PC-3 (cell line): ENCODE measurements around the gene PARD6A. TPM values are rescaled to one million over a fixed set of nuclear protein-coding genes. Genes with fewer than 3 reads are reported as not detected.

Experiments used
- ATAC-seq: fragments of 200-7000 bp; cut with Tn5 transposase; 2 replicates; pipeline ENCODE4 v1.9.1; 2020; ENCODE audit warnings: mild to moderate bottlenecking, moderate library complexity
- BruUV-seq: library from RNA; stranded (reverse); fragments of 400-500 nt; replicated peaks from 2 replicates; lab custom pipeline; 2021; lab: Mats Ljungman, UMichigan
- CTCF ChIA-PET: fragments of 300-600 bp; sonication (Branson Sonifier 250); formaldehyde crosslinking; loops from one replicate; lab custom pipeline; 2022; ENCODE audit warnings: antibody characterized with exemption; lab: Charles Lee
- POLR2A ChIA-PET: fragments of 300-600 bp; sonication (Branson Sonifier 250); formaldehyde crosslinking; loops from one replicate; lab custom pipeline; 2022; ENCODE audit warnings: antibody characterized with exemption; ENCODE audit not compliant: unreplicated experiment; lab: Charles Lee
- DNase-seq: peaks from one replicate; pipeline ENCODE4 v3.0.0-alpha.2; 2015
- H2AFZ ChIP-seq: fragments of 300-600 bp; sonication (generic); 2 replicates; pipeline ENCODE4 v1.6.0; 2016; ENCODE audit warnings: antibody characterized with exemption, low read length
- H3F3A ChIP-seq: fragments of 300-600 bp; sonication (generic); one replicate; pipeline ENCODE4 v1.6.0; 2017; ENCODE audit warnings: antibody characterized with exemption, low read length, control low read depth, mild to moderate bottlenecking; ENCODE audit not compliant: unreplicated experiment
- H3K27ac ChIP-seq: fragments of 300-600 bp; sonication (generic); 2 replicates; pipeline ENCODE4 v1.5.1; 2016; ENCODE audit warnings: mild to moderate bottlenecking, low read length
- H3K27me3 ChIP-seq: fragments of 300-600 bp; sonication (generic); 2 replicates; pipeline ENCODE4 v1.6.1; 2016; ENCODE audit warnings: low read length, mixed read lengths
- H3K36me3 ChIP-seq: fragments of 300-600 bp; sonication (generic); 2 replicates; pipeline ENCODE4 v1.6.1; 2016; ENCODE audit warnings: low read depth, mixed run types, low read length, mixed read lengths
- H3K4me1 ChIP-seq: fragments of 300-600 bp; sonication (generic); 2 replicates; pipeline ENCODE4 v1.5.1; 2016; ENCODE audit warnings: low read length; ENCODE audit not compliant: insufficient read depth
- H3K4me2 ChIP-seq: fragments of 300-600 bp; sonication (generic); 2 replicates; pipeline ENCODE4 v1.6.0; 2016; ENCODE audit warnings: low read length
- H3K4me3 ChIP-seq: fragments of 300-600 bp; sonication (generic); 2 replicates; pipeline ENCODE4 v1.5.1; 2016; ENCODE audit warnings: mild to moderate bottlenecking, low read length, mixed read lengths
- H3K79me2 ChIP-seq: fragments of 300-600 bp; sonication (generic); 2 replicates; pipeline ENCODE4 v1.6.1; 2017; ENCODE audit warnings: low read length, mixed read lengths
- H3K9ac ChIP-seq: fragments of 300-600 bp; sonication (generic); 2 replicates; pipeline ENCODE4 v1.6.0; 2016; ENCODE audit warnings: mild to moderate bottlenecking, low read length
- H3K9me2 ChIP-seq: fragments of 300-600 bp; sonication (generic); replicated peaks from 2 replicates; pipeline ENCODE4 v1.6.1; 2016; ENCODE audit warnings: mixed run types, low read length, mixed read lengths
- H3K9me3 ChIP-seq: fragments of 300-600 bp; sonication (generic); 2 replicates; pipeline ENCODE4 v1.6.1; 2016; ENCODE audit warnings: low read length, mixed read lengths
- H4K20me1 ChIP-seq: fragments of 300-600 bp; sonication (generic); 2 replicates; pipeline ENCODE4 v1.6.1; 2016; ENCODE audit warnings: low read length, mixed read lengths
- EZH2 ChIP-seq: fragments of 300-600 bp; sonication (generic); IDR thresholded peaks from one replicate; pipeline ENCODE4 v1.6.1; 2017; ENCODE audit warnings: antibody characterized with exemption, mild to moderate bottlenecking, low read length; ENCODE audit not compliant: unreplicated experiment
- EZH2phosphoT487 ChIP-seq: fragments of 300-600 bp; sonication (generic); IDR thresholded peaks from 2 replicates; pipeline ENCODE4 v1.6.1; 2018; ENCODE audit warnings: mild to moderate bottlenecking, antibody characterized with exemption, low read length, borderline replicate concordance
- intact Hi-C: fragments of 100-400 bp; cut with micrococcal nuclease; formaldehyde crosslinking; loops from 2 replicates; pipeline ENCODE4 v1.9.0; 2023
- total RNA-seq: library from RNA; depleted of rRNA; stranded (reverse); fragments of >200 nt; gene quantifications from 2 replicates; pipeline ENCODE4 v1.2.3, GENCODE V29; 2014
- TF ChIP-seq, protein P1 (sequence below): fragments of 300-600 bp; sonication (generic); conservative IDR thresholded peaks from 2 replicates; pipeline ENCODE4 v1.5.1; 2017; ENCODE audit warnings: antibody characterized with exemption, low read depth, mild to moderate bottlenecking, low read length

Gene PARD6A
- total RNA-seq, 1 experiment from 2014 or later, result 15.1 TPM

DNA sequence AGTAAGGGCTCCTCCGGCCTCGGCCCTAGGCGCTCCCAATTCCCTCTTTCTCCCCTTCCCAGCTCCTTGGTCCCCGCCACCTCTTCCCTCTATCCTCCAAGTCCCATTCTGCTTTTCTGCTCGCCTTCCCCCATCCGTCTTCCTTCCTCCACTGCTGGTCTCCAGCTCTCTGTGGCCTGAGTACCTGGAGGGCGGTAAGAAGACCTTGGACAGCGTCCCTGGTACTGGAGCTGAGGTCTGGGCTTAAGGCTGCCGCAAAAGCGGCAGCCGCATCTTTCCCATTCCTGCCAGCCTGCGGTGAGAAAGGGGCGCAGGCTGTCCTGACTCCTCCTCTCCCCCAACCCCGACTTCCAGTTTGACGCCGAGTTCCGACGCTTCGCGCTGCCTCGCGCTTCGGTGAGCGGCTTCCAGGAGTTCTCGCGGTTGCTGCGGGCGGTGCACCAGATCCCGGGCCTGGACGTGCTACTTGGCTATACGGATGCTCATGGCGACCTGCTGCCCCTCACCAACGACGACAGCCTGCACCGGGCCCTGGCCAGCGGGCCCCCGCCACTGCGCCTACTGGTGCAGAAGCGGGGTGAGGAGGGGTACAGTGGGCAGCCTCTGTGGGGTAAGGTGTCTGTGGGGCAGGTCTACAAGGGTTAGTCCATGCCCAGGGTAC, 471 bp downstream of the PARD6A start:
- no peaks in the 10 kb centered on the region for H3K9me3 ChIP-seq
- H3K27me3 ChIP-seq, result no peaks in the 10 kb centered on the region
- BruUV-seq, result no TSS peak
- peak; percentile 45 for DNase-seq
- H3K4me3 ChIP-seq, result peak overlapping the region; percentile 91
- H4K20me1 ChIP-seq, result no peaks in the 10 kb centered on the region
- H3K79me2 ChIP-seq, result peaks cover 11% of the 10 kb centered on the region
- peak overlapping the region; percentile 76 for H2AFZ ChIP-seq
- intact Hi-C loops, result loop anchor here (2.0 kb wide), 1 partner anchor 98 kb away; the partner anchor contains the start of gene CTCF
- no peaks in the 10 kb centered on the region for H3K9me2 ChIP-seq
- TF ChIP-seq, protein P1, sequence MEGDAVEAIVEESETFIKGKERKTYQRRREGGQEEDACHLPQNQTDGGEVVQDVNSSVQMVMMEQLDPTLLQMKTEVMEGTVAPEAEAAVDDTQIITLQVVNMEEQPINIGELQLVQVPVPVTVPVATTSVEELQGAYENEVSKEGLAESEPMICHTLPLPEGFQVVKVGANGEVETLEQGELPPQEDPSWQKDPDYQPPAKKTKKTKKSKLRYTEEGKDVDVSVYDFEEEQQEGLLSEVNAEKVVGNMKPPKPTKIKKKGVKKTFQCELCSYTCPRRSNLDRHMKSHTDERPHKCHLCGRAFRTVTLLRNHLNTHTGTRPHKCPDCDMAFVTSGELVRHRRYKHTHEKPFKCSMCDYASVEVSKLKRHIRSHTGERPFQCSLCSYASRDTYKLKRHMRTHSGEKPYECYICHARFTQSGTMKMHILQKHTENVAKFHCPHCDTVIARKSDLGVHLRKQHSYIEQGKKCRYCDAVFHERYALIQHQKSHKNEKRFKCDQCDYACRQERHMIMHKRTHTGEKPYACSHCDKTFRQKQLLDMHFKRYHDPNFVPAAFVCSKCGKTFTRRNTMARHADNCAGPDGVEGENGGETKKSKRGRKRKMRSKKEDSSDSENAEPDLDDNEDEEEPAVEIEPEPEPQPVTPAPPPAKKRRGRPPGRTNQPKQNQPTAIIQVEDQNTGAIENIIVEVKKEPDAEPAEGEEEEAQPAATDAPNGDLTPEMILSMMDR, result no peak
- no peak for TF ChIP-seq EZH2phosphoT487
- TF ChIP-seq EZH2, result no peak
- peak overlapping the region; percentile 34; the same call in 1 of the 2 replicates for H3K9ac ChIP-seq
- peaks cover 3% of the 10 kb centered on the region for H3F3A ChIP-seq
- H3K27ac ChIP-seq, result no peak overlapping the region
- no peaks in the 10 kb centered on the region for H3K36me3 ChIP-seq
- ChIA-PET CTCF (interaction anchor here (1.5 kb wide), 1 partner anchor 99 kb away, joined by 4 read pairs; the partner anchor contains the start of gene CTCF), POLR2A (no interaction called here)
- peaks cover 6% of the 10 kb centered on the region; the same call in 1 of the 2 replicates for H3K4me1 ChIP-seq
- H3K4me2 ChIP-seq, result peak overlapping the region; percentile 100
- ATAC-seq, result peak; percentile 19

DNA sequence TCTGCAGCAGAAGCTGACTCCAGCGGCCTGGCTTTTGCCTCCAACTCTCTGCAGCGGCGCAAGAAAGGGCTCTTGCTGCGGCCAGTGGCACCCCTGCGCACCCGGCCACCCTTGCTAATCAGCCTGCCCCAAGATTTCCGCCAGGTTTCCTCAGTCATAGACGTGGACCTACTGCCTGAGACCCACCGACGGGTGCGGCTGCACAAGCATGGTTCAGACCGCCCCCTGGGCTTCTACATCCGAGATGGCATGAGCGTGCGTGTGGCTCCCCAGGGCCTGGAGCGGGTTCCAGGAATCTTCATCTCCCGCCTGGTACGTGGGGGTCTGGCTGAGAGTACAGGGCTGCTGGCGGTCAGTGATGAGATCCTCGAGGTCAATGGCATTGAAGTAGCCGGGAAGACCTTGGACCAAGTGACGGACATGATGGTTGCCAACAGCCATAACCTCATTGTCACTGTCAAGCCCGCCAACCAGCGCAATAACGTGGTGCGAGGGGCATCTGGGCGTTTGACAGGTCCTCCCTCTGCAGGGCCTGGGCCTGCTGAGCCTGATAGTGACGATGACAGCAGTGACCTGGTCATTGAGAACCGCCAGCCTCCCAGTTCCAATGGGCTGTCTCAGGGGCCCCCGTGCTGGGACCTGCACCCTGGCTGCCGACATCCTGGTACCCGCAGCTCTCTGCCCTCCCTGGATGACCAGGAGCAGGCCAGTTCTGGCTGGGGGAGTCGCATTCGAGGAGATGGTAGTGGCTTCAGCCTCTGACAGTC, 1.3 kb downstream of the PARD6A start:
- H3K27ac ChIP-seq, result no peak overlapping the region
- no peaks in the 10 kb centered on the region for H3K36me3 ChIP-seq
- peaks cover 6% of the 10 kb centered on the region; the same call in 1 of the 2 replicates for H3K4me1 ChIP-seq
- H3F3A ChIP-seq, result peaks cover 3% of the 10 kb centered on the region
- H3K9ac ChIP-seq, result no peak overlapping the region
- H3K9me2 ChIP-seq, result no peaks in the 10 kb centered on the region
- H3K79me2 ChIP-seq, result peaks cover 11% of the 10 kb centered on the region
- no peak overlapping the region; the same call in 1 of the 2 replicates for H3K4me3 ChIP-seq
- H3K27me3 ChIP-seq, result no peaks in the 10 kb centered on the region
- DNase-seq, result no peak
- intact Hi-C loops, result loop anchor here (2.0 kb wide), 1 partner anchor 99 kb away; the partner anchor contains the start of gene CTCF
- CTCF ChIA-PET, result no interaction called here
- ATAC-seq, result no peak
- no TSS peak for BruUV-seq
- no peak for TF ChIP-seq EZH2
- TF ChIP-seq, protein P1, result no peak
- TF ChIP-seq EZH2phosphoT487, result no peak
- H4K20me1 ChIP-seq, result no peaks in the 10 kb centered on the region
- peak overlapping the region; percentile 100 for H3K4me2 ChIP-seq
- POLR2A ChIA-PET, result no interaction called here
- no peak overlapping the region for H2AFZ ChIP-seq
- no peaks in the 10 kb centered on the region for H3K9me3 ChIP-seq
